GM18868 (cell line): Measurements from ENCODE around the gene CRELD1.
A peak's percentile ranks its signal among the peaks of the same experiment; 100 is the strongest.

ENCODE experiments used
- ATAC-seq: cut with Tn5 transposase; IDR thresholded peaks from one replicate; pipeline ENCODE4 v1.9.1; 2021; ENCODE audit warnings: mild to moderate bottlenecking, moderate library complexity; ENCODE audit not compliant: unreplicated experiment

CRELD1 gene

DNA sequence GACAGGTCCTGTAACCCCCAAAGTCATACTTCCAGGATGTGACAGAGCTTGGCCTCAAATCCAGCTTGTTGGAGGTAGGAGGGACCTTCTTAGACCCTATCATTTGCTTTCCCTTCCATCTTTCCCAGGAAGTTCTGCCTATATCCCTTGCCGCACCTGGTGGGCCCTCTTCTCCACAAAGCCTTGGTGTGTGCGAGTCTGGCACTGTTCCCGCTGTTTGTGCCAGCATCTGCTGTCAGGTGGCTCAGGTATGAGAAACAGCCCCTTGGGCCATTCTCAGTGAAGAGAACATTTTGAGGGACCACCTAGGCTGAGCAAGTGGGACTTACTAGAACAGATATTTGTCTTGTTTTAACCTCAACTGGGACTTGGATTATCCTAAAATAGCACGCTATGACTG is 29.7 kb upstream of the CRELD1 start:
- ATAC-seq, result no peak

DNA sequence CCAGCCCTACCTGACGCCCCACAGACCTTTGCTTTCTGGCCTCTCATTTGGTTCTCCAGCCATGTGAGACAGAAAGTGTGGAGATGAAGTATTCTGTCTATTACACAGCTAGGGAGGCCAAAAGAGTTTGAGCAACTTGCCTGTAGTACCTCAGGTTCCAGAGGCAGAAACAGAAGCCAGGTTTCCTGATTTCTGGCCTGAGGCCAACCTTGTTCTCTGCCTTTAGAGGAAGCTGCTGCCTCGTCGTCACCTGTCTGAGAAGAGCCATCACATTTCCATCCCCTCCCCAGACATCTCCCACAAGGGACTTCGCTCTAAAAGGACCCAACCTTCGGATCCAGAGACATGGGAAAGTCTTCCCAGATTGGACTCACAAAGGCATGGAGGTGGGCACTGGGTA is 27.2 kb upstream of the CRELD1 start:
- ATAC-seq, result no peak

DNA sequence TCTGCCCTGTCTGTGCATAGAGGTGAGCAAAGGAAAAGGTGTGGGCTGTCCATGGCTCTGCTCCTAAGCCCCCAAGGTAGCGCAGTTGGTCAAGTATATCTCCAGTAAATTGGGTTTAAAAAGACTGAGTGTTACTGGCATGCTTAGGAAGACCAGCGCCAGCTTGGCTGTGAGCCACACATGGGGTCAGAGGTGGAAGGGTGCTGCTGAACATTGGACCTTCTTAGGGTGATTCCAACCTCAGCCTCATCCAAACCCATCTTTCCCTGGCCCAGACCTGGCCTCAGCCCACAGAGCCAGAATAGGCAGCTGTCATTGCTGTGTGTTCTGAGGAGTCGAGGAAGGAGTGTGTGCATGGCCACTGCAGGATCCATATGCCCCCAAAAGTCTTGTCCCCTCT is 25.3 kb upstream of the CRELD1 start:
- ATAC-seq, result no peak

DNA sequence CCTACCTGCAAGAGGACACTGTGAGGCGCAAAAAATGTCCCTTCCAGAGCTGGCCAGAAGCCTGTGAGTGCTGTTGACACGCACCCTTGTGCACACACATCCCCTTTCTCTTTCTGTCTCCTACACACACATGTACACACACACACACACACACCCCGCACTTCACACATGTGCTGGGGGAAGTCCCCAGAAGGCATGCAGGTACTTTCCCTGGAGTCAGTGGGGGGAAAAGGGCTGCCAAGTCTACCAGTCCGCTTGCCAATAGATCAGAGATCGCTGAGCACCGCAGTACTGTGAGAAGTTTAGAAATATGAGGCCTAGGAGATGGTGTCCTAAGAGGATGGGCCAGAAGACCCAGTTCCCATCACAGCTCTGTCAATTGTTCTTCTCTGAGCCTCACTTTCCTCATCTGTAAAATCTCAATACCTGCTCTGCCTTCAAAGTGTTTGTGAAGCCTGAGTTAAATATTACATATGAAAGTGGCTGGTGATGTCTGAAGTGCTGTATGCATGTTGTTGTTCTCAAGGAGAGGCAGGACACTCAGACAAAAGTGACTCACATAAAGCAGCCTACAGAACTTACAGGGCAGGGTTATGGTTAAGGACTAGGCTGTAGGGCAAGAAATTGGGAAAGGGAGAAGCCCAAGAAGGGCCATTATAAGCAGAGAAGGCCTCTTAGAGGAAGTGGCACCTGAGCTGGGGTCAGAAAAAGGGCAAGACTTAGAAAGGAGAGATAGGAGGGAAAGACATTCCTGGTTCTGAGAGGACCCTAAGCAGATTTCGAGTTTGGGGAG is 24.2 kb upstream of the CRELD1 start:
- no peak for ATAC-seq

DNA sequence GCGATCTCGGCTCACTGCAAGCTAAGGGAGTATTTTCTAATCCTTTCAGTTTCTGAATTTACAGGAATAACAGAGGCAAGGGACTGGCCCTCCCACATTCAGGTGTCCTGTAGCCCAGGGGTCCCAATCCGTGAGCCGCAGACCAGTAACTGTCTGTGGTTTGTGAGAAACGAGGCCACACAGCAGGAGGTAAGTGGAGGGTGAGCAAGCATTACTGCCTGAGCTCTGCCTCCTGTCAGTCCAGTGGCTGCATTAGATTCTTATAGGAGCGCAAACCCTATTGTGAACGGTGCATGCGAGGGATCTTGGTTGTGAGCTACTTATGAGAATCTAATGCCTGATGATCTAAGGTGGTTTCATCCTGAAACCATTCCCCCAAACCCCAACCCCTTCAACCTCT is 21.8 kb upstream of the CRELD1 start:
- no peak for ATAC-seq

DNA sequence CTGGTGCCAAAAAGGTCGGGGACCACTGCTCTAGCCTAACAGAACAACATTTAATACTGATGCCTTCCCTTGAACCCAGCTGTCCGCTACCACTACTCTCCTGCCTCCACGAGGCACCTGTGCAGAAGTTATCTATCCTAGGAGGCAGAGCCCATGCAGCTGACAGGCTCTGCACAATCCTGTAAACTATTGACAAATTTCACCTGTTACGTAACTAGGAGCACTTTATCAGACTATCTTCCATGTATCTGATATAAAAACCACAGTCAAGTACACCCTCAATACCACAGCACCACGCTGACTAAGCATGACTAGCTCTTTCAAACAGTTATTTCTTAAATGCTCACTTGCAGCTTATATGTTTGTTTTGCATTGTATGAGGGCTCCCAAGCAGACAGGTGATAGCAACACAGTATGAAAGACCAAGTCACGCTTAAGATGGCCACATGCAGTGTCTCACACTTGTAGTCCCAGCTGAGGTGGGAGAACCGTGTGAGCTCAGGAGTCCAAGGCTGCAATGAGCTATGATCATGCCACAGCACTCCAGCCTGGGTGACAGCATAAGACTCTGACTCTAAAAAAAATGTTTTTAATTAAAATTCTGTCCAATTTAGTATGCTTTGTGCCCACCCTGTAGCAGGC is 21.2 kb upstream of the CRELD1 start:
- no peak for ATAC-seq

DNA sequence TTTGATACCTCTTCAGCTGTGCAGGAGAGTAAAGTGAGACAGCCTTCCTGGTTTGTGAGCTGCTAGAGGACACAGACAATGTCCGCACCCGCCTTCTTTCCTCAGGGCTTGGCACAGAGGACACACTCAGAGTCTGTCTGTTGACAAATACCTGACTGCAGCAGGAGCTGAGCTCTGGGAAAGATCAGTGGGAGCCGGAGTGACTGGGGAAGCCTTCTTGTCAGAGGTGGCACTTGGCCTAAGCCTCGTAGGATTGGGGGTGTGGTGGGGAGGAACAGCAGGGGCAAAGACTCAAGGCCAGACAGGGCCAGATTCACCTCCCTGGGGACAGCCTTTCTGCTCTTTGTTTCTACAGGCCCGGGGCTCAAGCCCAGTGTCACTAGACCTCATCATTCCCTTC is 20.0 kb upstream of the CRELD1 start:
- ATAC-seq, result no peak

DNA sequence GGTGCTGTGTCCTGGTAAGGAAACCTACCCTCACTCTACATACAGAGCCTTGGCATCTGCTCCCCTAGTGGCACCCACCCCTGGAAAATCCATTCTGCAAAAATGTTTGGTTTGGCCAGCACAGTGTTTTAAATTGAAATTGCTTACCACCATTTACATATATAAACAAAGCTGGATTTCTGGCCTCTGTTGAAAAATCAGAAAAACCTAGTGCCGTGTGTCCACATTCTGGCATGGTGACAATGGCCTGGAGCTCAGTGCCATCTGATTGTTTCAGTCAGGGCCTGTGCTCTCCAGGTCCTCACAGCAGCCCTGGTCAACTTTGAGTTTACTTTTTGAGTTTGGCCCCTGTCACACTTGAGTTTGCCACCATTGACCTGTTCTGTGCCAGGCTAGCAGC is 19.6 kb upstream of the CRELD1 start:
- ATAC-seq, result no peak

DNA sequence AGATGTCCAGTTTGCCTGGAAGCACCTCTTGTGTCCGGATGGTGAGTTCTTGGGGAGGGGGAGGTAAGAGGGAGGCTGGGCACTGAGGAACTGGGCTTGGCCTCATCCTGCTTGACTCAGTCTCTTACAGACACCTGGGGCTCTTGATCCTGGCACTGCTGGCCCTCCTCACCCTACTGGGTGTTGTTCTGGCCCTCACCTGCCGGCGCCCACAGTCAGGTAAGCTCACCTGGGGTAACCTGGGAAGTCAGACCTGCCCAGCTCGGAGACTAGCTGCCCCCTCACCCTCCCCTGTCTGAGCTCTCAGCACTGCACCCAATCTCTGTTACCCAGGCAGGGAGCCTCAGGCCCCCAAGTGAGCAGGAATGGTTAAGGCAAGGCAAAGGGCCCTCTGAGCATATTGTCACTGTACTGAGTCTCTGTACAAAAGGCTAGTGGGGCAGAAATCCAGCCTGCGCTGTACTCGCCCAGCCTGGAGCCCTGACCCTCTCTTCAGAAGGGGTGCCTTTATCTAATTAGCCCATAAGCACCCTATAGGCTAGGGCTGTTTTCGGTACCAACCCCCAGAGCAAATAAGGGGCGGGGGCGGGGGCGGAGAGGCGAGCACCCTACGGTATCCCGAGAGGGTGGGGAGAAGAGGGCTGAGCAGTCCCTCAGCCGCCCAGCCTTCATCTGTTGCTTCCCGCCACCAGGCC is 18.9 kb upstream of the CRELD1 start:
- peak; percentile 43 for ATAC-seq

DNA sequence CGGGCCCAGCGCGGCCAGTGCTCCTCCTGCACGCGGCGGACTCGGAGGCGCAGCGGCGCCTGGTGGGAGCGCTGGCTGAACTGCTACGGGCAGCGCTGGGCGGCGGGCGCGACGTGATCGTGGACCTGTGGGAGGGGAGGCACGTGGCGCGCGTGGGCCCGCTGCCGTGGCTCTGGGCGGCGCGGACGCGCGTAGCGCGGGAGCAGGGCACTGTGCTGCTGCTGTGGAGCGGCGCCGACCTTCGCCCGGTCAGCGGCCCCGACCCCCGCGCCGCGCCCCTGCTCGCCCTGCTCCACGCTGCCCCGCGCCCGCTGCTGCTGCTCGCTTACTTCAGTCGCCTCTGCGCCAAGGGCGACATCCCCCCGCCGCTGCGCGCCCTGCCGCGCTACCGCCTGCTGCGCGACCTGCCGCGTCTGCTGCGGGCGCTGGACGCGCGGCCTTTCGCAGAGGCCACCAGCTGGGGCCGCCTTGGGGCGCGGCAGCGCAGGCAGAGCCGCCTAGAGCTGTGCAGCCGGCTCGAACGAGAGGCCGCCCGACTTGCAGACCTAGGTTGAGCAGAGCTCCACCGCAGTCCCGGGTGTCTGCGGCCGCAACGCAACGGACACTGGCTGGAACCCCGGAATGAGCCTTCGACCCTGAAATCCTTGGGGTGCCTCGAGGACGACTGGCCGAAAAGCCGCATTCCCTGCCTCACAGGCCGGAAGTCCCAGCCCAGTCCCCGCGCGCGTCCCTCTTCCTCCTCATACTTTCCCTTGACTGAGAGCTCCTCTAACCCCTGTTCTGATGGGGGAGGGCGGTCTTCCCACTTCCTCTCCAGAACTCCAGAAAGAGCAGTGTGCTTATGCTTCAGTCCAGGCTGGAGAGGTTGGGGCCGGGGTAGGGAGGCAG is 18.1 kb upstream of the CRELD1 start:
- ATAC-seq, result peak; percentile 28

DNA sequence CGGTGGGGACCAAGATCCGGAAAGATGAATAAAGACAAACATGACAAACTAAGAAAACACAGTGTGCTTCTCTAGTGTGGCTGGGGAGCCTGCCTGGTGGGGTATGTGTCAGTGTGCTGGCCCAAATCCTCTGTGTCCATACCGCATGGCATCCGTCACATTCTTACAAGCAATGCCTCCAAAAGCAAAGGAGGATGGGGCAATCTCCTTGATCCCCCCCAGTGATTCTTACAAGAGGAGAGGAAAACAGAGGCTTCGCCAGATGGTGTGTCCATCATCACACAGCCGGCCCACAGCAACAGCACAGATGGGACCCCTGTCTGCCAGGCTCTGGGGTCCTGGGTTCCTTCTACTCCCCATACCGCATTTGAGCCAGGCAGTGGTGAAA is 17.3 kb upstream of the CRELD1 start:
- no peak for ATAC-seq

DNA sequence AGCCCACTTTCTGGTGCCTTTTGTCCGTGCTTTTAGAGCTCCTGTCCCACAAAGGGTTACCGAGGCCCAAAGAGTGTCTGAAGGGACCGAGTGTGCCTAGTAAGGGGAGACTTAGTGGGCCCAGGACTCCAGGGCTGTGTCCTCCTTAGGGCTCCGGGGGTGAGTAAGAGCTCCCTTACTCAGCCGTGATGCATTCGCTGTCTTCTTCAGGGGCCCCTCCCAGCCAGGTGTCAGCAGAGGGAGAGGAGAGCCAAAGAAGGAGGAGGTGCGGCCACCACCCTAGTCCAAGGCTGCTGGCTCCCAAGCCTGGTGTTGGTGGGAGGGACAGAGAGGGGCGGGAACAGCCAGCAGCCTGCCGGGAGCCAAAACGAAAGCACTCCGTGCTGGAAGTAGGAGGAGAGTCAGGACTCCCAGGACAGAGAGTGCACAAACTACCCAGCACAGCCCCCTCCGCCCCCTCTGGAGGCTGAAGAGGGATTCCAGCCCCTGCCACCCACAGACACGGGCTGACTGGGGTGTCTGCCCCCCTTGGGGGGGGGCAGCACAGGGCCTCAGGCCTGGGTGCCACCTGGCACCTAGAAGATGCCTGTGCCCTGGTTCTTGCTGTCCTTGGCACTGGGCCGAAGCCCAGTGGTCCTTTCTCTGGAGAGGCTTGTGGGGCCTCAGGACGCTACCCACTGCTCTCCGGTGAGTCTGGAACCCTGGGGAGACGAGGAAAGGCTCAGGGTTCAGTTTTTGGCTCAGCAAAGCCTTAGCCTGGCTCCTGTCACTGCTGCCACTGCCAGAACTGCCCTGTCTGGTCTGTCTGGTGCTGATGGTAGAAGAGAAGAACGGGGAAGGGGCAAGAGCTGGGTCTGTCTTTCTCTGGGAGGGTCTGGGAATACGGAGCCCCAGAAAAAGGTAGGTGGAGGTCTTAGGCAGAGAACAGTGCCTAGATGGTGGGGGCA is 16.6 kb upstream of the CRELD1 start, which contains the start of gene IL17RC:
Gene IL17RC, plus strand, starts transcription at position 365 of the 947 bp plus-strand sequence. Its CDS starts 218 bp downstream, at position 583.
- no peak for ATAC-seq

DNA sequence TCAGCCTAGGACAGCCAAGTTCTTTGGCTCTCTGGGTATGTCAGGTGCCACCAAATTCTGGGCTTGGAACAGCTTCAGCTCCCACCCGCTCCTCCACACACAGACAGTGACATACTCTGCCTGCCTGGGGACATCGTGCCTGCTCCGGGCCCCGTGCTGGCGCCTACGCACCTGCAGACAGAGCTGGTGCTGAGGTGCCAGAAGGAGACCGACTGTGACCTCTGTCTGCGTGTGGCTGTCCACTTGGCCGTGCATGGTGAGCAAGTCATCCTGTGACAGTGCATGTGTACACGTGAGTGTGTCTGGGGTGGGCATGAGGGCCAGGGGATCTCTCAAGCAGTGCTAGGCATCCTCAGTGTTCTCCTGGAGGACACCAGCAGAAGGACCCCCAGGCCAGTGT is 15.8 kb upstream of the CRELD1 start:
- no peak for ATAC-seq

DNA sequence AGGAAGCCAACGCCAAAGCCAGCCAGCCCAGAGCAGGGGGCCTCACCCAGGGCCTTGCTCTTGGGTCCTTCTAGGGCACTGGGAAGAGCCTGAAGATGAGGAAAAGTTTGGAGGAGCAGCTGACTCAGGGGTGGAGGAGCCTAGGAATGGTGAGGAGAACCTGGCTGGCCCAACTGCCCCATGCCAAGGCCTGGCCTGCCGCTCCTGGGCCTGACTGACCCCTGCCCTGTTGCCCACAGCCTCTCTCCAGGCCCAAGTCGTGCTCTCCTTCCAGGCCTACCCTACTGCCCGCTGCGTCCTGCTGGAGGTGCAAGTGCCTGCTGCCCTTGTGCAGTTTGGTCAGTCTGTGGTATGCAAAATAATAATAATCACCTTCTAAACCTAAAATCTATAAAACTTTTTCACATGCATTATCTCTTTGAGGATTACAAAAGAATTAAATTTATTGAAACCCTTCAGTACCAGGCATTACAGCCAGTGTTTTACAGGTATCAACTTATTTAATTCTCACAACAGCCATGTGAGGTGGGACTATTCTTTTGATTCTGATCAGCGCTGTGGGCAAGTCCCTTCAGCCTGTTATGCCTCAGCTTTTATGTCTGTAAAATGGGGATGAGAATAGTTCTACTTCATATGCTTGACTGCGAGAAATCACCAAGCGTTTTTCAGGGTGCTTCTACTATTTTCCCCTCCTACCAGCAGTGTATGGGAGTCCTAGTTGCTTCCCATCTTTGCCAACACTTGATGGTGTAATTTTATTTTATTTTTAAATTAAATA is 15.2 kb upstream of the CRELD1 start:
- ATAC-seq, result no peak

DNA sequence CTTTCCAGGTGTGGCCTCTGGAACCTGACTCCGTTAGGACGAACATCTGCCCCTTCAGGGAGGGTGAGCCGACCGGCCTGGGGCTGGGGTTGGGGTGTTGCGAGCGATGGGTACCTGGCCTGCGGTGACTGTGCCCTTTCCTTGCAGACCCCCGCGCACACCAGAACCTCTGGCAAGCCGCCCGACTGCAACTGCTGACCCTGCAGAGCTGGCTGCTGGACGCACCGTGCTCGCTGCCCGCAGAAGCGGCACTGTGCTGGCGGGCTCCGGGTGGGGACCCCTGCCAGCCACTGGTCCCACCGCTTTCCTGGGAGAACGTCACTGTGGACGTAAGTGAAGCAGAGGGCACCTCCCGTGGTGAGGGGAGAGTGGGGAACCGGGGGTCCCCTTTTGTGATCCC is 5.5 kb upstream of the CRELD1 start:
- ATAC-seq, result no peak

DNA sequence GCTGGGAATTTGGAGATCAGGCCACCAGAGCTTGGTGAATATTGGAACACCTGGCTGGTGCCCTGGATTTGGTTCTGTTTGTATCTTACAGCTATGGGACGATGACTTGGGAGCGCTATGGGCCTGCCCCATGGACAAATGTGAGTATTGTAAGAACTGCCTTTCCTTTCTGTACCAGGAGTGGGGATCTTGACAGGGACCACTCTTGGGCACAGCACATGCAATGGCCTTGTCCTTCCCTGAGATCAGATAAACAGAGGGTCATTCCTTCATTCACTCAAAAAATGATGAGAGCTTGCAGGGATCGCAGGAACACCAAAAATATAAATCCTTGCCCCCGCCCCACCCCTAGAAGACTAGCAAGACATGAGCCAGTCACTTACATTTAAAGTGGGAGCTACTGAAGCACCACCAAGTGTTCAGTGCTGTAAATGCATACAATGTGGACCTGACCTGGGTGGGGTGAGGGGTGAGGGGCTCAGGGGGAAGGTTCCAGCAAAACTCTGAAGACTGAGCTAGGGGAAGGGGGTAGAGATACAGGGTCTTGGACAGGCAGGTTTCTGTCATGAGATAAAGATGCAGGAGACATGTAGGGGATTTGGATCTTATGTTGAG is 2.7 kb upstream of the CRELD1 start:
- no peak for ATAC-seq

DNA sequence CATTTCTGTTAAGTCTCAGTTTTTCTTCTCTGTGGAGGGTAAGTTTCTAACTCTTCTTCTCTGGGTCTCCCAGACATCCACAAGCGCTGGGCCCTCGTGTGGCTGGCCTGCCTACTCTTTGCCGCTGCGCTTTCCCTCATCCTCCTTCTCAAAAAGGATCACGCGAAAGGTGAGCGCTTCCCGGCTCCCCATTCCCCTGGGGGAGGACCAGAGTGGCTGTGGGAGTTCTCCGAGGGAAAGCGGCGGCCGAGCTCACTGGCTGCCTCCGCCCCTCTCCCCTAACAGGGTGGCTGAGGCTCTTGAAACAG is 1.1 kb upstream of the CRELD1 start:
- no peak for ATAC-seq

DNA sequence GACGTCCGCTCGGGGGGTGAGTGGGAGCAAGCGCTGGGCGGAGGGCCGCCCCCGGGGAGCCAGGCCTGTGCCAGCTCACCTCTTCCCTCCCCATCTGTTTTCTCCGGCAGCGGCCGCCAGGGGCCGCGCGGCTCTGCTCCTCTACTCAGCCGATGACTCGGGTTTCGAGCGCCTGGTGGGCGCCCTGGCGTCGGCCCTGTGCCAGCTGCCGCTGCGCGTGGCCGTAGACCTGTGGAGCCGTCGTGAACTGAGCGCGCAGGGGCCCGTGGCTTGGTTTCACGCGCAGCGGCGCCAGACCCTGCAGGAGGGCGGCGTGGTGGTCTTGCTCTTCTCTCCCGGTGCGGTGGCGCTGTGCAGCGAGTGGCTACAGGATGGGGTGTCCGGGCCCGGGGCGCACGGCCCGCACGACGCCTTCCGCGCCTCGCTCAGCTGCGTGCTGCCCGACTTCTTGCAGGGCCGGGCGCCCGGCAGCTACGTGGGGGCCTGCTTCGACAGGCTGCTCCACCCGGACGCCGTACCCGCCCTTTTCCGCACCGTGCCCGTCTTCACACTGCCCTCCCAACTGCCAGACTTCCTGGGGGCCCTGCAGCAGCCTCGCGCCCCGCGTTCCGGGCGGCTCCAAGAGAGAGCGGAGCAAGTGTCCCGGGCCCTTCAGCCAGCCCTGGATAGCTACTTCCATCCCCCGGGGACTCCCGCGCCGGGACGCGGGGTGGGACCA is 632 bp upstream of the CRELD1 start:
- peak; percentile 72 for ATAC-seq
